ENCODE measurements around the gene PCSK2.

PCSK2 gene

GRCh38 chr20:17515053-17515452 is 288.2 kb downstream of the PCSK2 start:
- no peak for FAIRE-seq

GRCh38 chr20:17518339-17519052 is 291.7 kb downstream of the PCSK2 start:
- no peak for FAIRE-seq

GRCh38 chr20:17519606-17520285 is 292.9 kb downstream of the PCSK2 start:
- no peak for FAIRE-seq

GRCh38 chr20:17520583-17520982 is 293.7 kb downstream of the PCSK2 start:
- FAIRE-seq = no peak

GRCh38 chr20:17522528-17522927 is 295.7 kb downstream of the PCSK2 start:
- FAIRE-seq = no peak

GRCh38 chr20:17523326-17523725 is 296.5 kb downstream of the PCSK2 start:
- FAIRE-seq = no peak

GRCh38 chr20:17524560-17524959 is 297.7 kb downstream of the PCSK2 start:
- FAIRE-seq = no peak

- no peak for FAIRE-seq
These were observed 298.3 kb downstream of the PCSK2 start for GRCh38 chr20:17525132-17525531.

GRCh38 chr20:17525650-17526049 is 298.8 kb downstream of the PCSK2 start:
- peak; percentile 53 for FAIRE-seq

GRCh38 chr20:17529586-17529985 is 302.7 kb downstream of the PCSK2 start:
- no peak for FAIRE-seq

- FAIRE-seq = no peak
These were observed 303.3 kb downstream of the PCSK2 start for GRCh38 chr20:17530153-17530552.

- FAIRE-seq = no peak
These were observed 304.1 kb downstream of the PCSK2 start, which contains the start of gene BFSP1 for GRCh38 chr20:17530716-17531664. Gene BFSP1, minus strand, starts transcription at chr20:17531379. Its CDS starts 50 bp downstream, at chr20:17531329.

- no peak for FAIRE-seq
These were observed 304.8 kb downstream of the PCSK2 start for GRCh38 chr20:17531665-17532025.

- FAIRE-seq = no peak
These were observed 306.6 kb downstream of the PCSK2 start for GRCh38 chr20:17533396-17533795.

- no peak for FAIRE-seq
These were observed 307.2 kb downstream of the PCSK2 start for GRCh38 chr20:17534077-17534476.

Measured in G401.6 (cell line).